Measurements from ENCODE around the gene TRAPPC2L.

TRAPPC2L gene

DNA sequence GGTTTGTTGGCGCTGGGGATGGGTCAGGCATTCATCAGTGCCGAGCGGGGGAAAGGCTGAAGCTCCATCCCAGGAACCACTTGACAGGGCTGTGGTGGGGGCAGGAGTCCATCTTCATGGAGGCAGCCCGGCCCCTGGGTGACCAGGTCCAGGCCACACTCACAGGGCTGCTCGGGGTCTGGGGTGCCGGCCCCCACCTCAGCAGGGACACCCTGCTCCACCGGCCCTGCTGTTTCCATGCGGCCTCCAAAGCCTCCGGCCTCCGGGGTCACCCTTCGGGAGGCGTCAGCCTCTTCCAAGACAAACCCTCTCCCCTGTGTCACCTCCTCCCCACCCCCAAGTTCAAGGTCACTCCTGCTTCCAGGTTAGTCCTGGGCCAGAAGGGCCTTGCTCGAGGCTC lies 22.3 kb upstream of the TRAPPC2L start:
- no peak for DNase-seq (ENCODE audit: low read depth)
- TF ChIP-seq, protein P1, sequence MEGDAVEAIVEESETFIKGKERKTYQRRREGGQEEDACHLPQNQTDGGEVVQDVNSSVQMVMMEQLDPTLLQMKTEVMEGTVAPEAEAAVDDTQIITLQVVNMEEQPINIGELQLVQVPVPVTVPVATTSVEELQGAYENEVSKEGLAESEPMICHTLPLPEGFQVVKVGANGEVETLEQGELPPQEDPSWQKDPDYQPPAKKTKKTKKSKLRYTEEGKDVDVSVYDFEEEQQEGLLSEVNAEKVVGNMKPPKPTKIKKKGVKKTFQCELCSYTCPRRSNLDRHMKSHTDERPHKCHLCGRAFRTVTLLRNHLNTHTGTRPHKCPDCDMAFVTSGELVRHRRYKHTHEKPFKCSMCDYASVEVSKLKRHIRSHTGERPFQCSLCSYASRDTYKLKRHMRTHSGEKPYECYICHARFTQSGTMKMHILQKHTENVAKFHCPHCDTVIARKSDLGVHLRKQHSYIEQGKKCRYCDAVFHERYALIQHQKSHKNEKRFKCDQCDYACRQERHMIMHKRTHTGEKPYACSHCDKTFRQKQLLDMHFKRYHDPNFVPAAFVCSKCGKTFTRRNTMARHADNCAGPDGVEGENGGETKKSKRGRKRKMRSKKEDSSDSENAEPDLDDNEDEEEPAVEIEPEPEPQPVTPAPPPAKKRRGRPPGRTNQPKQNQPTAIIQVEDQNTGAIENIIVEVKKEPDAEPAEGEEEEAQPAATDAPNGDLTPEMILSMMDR (IDR thresholded peaks at IDR 0.05; ENCODE audit: insufficient read depth, low read depth, low read length, missing control alignments), result no peak

DNA sequence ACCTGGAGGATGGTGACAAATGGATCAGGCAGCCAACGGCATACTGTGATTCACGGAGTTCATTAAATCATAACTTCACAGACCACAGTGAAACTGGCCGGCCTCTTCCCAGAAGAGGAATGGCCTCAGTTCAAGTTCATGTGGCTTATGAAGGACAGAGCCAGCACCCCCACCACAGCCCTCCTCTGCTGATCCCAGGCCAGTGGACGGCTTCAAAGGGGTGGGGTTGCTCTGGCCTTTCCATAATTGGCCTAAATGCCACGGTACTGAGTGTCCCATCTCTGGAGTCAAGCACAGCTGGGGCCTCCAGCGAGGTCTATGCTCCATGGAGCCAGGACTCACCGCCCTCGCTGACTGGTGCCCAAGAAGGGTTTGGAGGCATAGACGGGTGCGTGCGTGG lies 21.5 kb upstream of the TRAPPC2L start:
- no peak for DNase-seq (ENCODE audit: low read depth)
- no peak overlapping the region for H3K4me3 ChIP-seq (ENCODE audit: low read depth, low read length)
- TF ChIP-seq, protein P1 (IDR thresholded peaks at IDR 0.05; ENCODE audit: insufficient read depth, low read depth, low read length, missing control alignments), result no peak

More for the DNA sequence above, 22.3 kb upstream of the TRAPPC2L start:
- no peak overlapping the region for H3K4me3 ChIP-seq (ENCODE audit: low read depth, low read length)

DNA sequence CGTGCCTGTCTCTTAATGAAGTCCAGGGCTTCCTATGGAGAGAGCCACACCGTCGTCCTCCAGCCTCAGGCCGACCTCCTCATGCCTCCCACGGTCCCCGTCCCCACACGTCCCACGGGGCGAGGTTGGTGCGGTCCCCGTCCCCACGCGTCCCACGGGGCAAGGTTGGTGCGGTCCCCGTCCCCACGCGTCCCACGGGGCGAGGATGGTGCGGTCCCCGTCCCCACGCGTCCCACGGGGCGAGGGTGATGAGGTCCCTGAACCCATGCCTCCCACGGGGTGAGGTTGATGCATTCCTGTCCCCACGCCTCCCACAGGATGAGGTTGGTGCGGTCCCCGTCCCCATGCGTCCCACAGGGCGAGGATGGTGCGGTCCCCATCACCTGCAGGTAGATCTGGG lies 21.1 kb upstream of the TRAPPC2L start:
- no peak overlapping the region for H3K4me3 ChIP-seq (ENCODE audit: low read depth, low read length)
- TF ChIP-seq, protein P1 (IDR thresholded peaks at IDR 0.05; ENCODE audit: insufficient read depth, low read depth, low read length, missing control alignments), result no peak
- DNase-seq (ENCODE audit: low read depth), result no peak

DNA sequence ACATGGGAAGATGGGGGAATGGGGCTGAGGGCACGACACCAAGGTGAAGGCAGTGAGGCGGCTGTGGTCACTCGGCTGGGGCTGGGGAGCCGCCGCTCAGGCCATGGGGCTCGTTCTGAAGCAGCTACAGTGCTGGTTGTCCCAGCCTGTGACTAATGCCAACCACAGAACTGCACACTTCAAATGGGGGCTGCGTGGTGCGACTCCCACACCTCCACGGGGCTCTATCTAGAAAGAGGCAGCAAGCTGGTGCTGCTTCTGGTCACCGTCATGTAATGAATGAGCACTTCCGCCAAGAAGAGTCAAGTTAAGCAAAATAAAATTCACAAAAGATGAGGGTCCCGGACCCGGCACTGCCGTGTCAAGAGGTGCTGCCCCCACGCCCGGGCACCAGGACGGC lies 20.1 kb upstream of the TRAPPC2L start:
- TF ChIP-seq, protein P1 (IDR thresholded peaks at IDR 0.05; ENCODE audit: insufficient read depth, low read depth, low read length, missing control alignments), result no peak
- no peak for DNase-seq (ENCODE audit: low read depth)

DNA sequence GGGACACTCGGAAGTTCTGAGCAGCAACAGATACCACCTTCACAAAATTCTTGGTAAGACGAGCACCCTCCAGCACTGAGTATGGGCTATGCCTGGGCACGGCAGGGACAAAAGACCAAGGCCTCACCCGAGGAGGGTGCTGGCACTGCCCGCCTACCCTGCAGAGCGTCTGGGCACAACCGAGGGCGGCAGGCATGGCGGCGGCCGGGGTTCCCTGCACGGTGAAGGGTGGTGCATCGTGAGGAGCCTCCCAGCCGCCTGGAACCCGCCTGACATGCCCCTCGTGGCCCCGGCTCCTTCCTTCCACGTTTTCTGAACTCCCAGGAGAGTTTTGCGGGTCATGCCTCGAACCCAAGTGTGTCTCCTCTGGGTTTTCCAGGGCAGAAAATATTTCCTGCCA lies 19.1 kb upstream of the TRAPPC2L start:
- no peak overlapping the region for H3K4me3 ChIP-seq (ENCODE audit: low read depth, low read length)
- TF ChIP-seq, protein P1 (IDR thresholded peaks at IDR 0.05; ENCODE audit: insufficient read depth, low read depth, low read length, missing control alignments), result no peak
- DNase-seq (ENCODE audit: low read depth), result no peak

More for the DNA sequence above, 20.1 kb upstream of the TRAPPC2L start:
- H3K4me3 ChIP-seq (ENCODE audit: low read depth, low read length), result no peak overlapping the region

DNA sequence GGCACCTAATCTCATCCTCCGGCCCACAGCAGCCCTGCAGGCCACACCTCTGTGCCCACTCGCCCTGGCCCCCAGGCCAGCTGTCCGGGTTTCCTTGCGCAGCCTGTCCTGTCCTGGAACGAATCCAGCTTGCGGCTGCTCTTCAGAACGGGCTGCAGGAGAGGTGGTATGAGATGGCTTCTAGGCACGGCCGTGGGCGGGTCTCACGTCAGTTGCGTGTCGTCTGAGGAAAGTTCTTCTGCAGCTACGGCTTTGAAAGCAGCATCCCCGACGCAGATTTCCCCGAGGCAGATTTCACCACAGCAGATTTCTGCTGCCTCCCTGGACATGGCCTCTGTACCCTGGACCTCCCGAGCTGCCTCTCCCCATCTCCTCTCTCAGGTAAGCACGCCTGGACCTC lies 18.4 kb upstream of the TRAPPC2L start:
- no peak for DNase-seq (ENCODE audit: low read depth)
- TF ChIP-seq, protein P1 (IDR thresholded peaks at IDR 0.05; ENCODE audit: insufficient read depth, low read depth, low read length, missing control alignments), result no peak
- no peak overlapping the region for H3K4me3 ChIP-seq (ENCODE audit: low read depth, low read length)

DNA sequence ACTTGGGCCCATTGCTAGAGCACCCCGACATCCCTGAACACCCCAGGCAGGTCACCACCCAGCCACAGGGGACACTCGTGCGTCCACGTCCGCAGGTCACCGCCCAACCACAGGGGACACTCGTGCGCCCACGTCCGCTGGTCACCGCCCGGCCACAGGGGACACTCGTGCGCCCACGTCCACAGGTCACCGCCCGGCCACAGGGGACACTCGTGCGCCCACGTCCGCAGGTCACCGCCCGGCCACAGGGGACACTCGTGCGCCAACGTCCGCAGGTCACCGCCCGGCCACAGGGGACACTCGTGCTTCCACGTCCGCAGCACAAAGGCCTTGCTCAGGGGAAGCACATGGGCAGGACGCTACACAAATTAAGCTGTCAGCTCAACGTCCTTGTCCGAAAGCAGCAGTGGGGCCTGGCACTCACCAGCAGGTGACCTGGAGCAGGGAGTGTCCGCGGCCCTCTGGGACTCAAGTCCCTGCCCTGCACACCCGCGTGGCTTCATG lies 17.8 kb upstream of the TRAPPC2L start:
- TF ChIP-seq, protein P1 (IDR thresholded peaks at IDR 0.05; ENCODE audit: insufficient read depth, low read depth, low read length, missing control alignments), result peak; percentile 0
- DNase-seq (ENCODE audit: low read depth), result no peak
- no peak overlapping the region for H3K4me3 ChIP-seq (ENCODE audit: low read depth, low read length)

All from GM12865 (cell line).